Prostate gland (tissue), 2 donors: Measurements from ENCODE around the gene ZNF90.
A peak's percentile ranks its signal among the peaks of the same experiment; 100 is the strongest.

Experiments used
- CTCF ChIP-seq, 4 experiments: fragments of 200-600 bp in 2 of 4; fragments of 450-650 bp in 2 of 4; sonication (generic) in 2 of 4; IDR thresholded peaks; 1 replicate in 3 of 4; 2 replicates in 1 of 4; pipeline ENCODE4 v1.5.1; 2016 to 2019; ENCODE audit warnings: antibody characterized with exemption in 4 of 4, mild to moderate bottlenecking in 2 of 4, moderate library complexity in 2 of 4
- POLR2A ChIP-seq: fragments of 450-650 bp; IDR thresholded peaks from one replicate; pipeline ENCODE4 v1.6.1; 2016; ENCODE audit warnings: antibody characterized with exemption, mild to moderate bottlenecking
- POLR2AphosphoS5 ChIP-seq: sonication (generic); formaldehyde crosslinking; IDR thresholded peaks from one replicate; pipeline ENCODE4 v1.6.1; 2017; ENCODE audit warnings: antibody characterized with exemption

GRCh38 chr19:20077791-20078463 lies at the start of gene ZNF90:
- TF ChIP-seq CTCF (IDR thresholded peaks at IDR 0.05), result no peak
- peak; percentile 16 for TF ChIP-seq POLR2A
- TF ChIP-seq POLR2AphosphoS5, result peak; percentile 84
